HEK293 (cell line): ENCODE measurements around the gene GPC2.

Source experiments
- CTCF ChIA-PET: fragments of 350-600 bp; formaldehyde crosslinking; extraction: SDS; loops from one replicate; lab custom pipeline; 2021; ENCODE audit warnings: antibody characterized with exemption; lab: Yijun Ruan, JAX
- POLR2A ChIA-PET: fragments of 300-600 bp; formaldehyde crosslinking; extraction: SDS; loops from one replicate; lab custom pipeline; 2020; ENCODE audit warnings: antibody characterized with exemption, inconsistent platforms; lab: Yijun Ruan, JAX
- H3K27ac ChIP-seq: fragments of 200-500 bp; sonication (Bioruptor generic); 2 replicates; pipeline ENCODE4 v1.5.1; 2014; ENCODE audit warnings: low read depth, low read length, control low read depth, inconsistent platforms; ENCODE audit errors: extremely low read depth
- H3K36me3 ChIP-seq, 2 experiments: fragments of 200-500 bp in 1 of 2; sonication (Bioruptor generic) in 1 of 2; 1 replicate in 1 of 2; 2 replicates in 1 of 2; pipeline ENCODE4 v1.5.1; 2014 to 2017; ENCODE audit warnings: inconsistent platforms in 2 of 2, low read length in 2 of 2; ENCODE audit not compliant: control insufficient read depth in 2 of 2, insufficient read depth in 1 of 2
- H3K4me1 ChIP-seq: fragments of 200-500 bp; sonication (Bioruptor generic); 2 replicates; pipeline ENCODE4 v1.5.1; 2014; ENCODE audit warnings: mild to moderate bottlenecking, low read length, inconsistent platforms; ENCODE audit not compliant: control insufficient read depth, insufficient read depth
- H3K4me3 ChIP-seq: 2 replicates; pipeline ENCODE4 v1.5.1; 2011; ENCODE audit warnings: low read depth, mild to moderate bottlenecking, control low read depth, low read length, moderate library complexity
- H3K9me3 ChIP-seq: fragments of 200-500 bp; sonication (Bioruptor generic); 2 replicates; pipeline ENCODE4 v1.5.1; 2014; ENCODE audit warnings: low read depth, low read length, inconsistent platforms; ENCODE audit not compliant: control insufficient read depth, insufficient read depth
- KLF1 ChIP-seq: fragments of 450-650 bp; formaldehyde crosslinking; IDR thresholded peaks from 2 replicates; pipeline ENCODE4 v1.5.1; 2016; ENCODE audit warnings: missing biosample characterization, missing genetic modification characterization
- OSR2 ChIP-seq: fragments of 450-650 bp; formaldehyde crosslinking; IDR thresholded peaks from 2 replicates; pipeline ENCODE4 v1.5.1; 2016; ENCODE audit warnings: missing biosample characterization, missing genetic modification characterization
- SP3 ChIP-seq: fragments of 450-650 bp; formaldehyde crosslinking; IDR thresholded peaks from 2 replicates; pipeline ENCODE4 v1.5.1; 2016; ENCODE audit warnings: missing biosample characterization, missing genetic modification characterization
- ZNF132 ChIP-seq: fragments of 450-650 bp; formaldehyde crosslinking; IDR thresholded peaks from 2 replicates; pipeline ENCODE4 v1.5.1; 2017; ENCODE audit warnings: missing biosample characterization, missing genetic modification characterization, borderline replicate concordance
- ZNF140 ChIP-seq: fragments of 450-650 bp; formaldehyde crosslinking; IDR thresholded peaks from 2 replicates; pipeline ENCODE4 v1.5.1; 2016; ENCODE audit warnings: missing biosample characterization, missing genetic modification characterization
- ZNF202 ChIP-seq: fragments of 450-650 bp; formaldehyde crosslinking; IDR thresholded peaks from 2 replicates; pipeline ENCODE4 v1.5.1; 2016; ENCODE audit warnings: missing biosample characterization, missing genetic modification characterization, borderline replicate concordance
- ZNF248 ChIP-seq: fragments of 450-650 bp; formaldehyde crosslinking; IDR thresholded peaks from 2 replicates; pipeline ENCODE4 v1.5.1; 2017; ENCODE audit warnings: missing biosample characterization, missing genetic modification characterization
- ZNF341 ChIP-seq: fragments of 450-650 bp; formaldehyde crosslinking; IDR thresholded peaks from 2 replicates; pipeline ENCODE4; 2016; ENCODE audit warnings: low read depth, missing biosample characterization, missing genetic modification characterization
- ZNF423 ChIP-seq: fragments of 450-650 bp; formaldehyde crosslinking; IDR thresholded peaks from 2 replicates; pipeline ENCODE4 v1.5.1; 2016; ENCODE audit warnings: missing biosample characterization, missing genetic modification characterization
- ZNF560 ChIP-seq: fragments of 450-650 bp; formaldehyde crosslinking; IDR thresholded peaks from 2 replicates; pipeline ENCODE4 v1.5.1; 2017; ENCODE audit warnings: missing biosample characterization, missing genetic modification characterization, borderline replicate concordance
- ZNF654 ChIP-seq: fragments of 450-650 bp; formaldehyde crosslinking; IDR thresholded peaks from 2 replicates; pipeline ENCODE4 v1.5.1; 2016; ENCODE audit warnings: low read depth, missing biosample characterization, missing genetic modification characterization
- ZNF747 ChIP-seq: fragments of 450-650 bp; formaldehyde crosslinking; IDR thresholded peaks from 2 replicates; pipeline ENCODE4 v1.5.1; 2016; ENCODE audit warnings: missing biosample characterization, missing genetic modification characterization
- ZNF768 ChIP-seq: fragments of 450-650 bp; formaldehyde crosslinking; IDR thresholded peaks from 2 replicates; pipeline ENCODE4 v1.5.1; 2018; ENCODE audit warnings: missing biosample characterization, mild to moderate bottlenecking, missing genetic modification characterization
- ZSCAN16 ChIP-seq: fragments of 450-650 bp; formaldehyde crosslinking; IDR thresholded peaks from 2 replicates; pipeline ENCODE4 v1.5.1; 2016; ENCODE audit warnings: missing biosample characterization, missing genetic modification characterization
- TF ChIP-seq, protein P1 (sequence below): fragments of 450-650 bp; formaldehyde crosslinking; IDR thresholded peaks from 2 replicates; pipeline ENCODE4 v1.5.1; 2016; ENCODE audit warnings: missing biosample characterization, missing genetic modification characterization, borderline replicate concordance
- TF ChIP-seq, protein P2 (sequence below): fragments of 450-650 bp; formaldehyde crosslinking; conservative IDR thresholded peaks from 2 replicates; pipeline ENCODE4 v1.5.1; 2016; ENCODE audit warnings: low read depth, missing biosample characterization, missing genetic modification characterization
- TF ChIP-seq, protein P3 (sequence below): fragments of 450-650 bp; formaldehyde crosslinking; IDR thresholded peaks from 2 replicates; pipeline ENCODE4 v1.5.1; 2016; ENCODE audit warnings: missing biosample characterization, missing genetic modification characterization

The GPC2 gene

DNA sequence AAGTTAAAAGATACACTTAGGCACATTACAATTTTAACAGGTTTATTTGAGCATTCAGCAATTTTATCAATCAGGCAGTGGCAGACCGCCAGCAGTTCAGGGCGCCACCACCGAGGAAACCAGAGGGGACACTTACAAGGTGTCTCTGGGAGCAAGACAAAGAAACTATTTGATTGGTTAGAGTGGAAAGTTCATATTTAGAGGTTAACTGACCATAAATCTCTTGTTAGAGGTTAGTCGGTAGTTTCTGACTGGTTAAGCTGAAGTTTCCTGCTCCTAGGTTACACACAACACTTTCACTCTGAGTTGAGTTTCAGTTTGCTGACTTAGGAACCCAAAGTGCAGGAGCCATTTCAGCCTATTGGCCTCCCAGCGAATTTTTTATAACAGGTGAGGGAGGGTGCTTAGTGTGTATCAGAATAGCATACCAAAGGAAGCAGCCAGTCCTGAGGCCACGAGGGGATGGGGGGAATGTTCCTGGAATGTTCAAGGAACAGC, 31.8 kb upstream of the GPC2 start:
- H3K9me3 ChIP-seq = no peaks in the 10 kb centered on the region
- no peak overlapping the region for H3K4me3 ChIP-seq
- TF ChIP-seq ZNF341 (tag by site-specific recombination) (peak; percentile 38; the same call in 1 of the 2 replicates), ZNF747 (tag by site-specific recombination) (no peak)
- ChIA-PET CTCF (interaction anchor here (1.6 to 6.8 kb wide), 4 partner anchors 9 to 77 kb away, joined by 3 to 55 read pairs (median 14); no protein-coding TSS in a partner anchor), POLR2A (no interaction called here)
- H3K27ac ChIP-seq = no peak overlapping the region
- no peaks in the 10 kb centered on the region for H3K4me1 ChIP-seq
- H3K36me3 ChIP-seq = no peaks in the 10 kb centered on the region

DNA sequence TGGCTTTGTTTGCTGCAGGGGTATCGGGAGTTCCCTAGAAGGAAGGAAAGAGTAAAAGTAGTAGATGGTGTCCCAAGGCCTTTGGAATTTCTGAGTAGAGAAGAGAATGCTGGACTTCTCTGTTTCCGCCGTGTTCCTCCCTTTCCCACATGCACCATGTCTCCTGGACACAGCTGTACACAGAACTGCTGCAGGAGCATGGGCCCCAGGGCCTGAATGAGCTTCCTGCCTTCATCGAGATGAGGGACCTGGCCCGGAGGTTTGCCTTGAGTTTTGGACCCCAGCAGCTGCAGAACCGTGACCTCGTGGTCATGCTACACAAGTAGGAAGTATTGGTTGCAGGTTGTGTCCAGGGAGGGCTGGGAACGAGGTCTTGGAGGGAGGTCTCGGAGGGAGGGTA, 27.3 kb upstream of the GPC2 start:
- TF ChIP-seq SP3 (tag by site-specific recombination) = no peak
- TF ChIP-seq, protein P1, sequence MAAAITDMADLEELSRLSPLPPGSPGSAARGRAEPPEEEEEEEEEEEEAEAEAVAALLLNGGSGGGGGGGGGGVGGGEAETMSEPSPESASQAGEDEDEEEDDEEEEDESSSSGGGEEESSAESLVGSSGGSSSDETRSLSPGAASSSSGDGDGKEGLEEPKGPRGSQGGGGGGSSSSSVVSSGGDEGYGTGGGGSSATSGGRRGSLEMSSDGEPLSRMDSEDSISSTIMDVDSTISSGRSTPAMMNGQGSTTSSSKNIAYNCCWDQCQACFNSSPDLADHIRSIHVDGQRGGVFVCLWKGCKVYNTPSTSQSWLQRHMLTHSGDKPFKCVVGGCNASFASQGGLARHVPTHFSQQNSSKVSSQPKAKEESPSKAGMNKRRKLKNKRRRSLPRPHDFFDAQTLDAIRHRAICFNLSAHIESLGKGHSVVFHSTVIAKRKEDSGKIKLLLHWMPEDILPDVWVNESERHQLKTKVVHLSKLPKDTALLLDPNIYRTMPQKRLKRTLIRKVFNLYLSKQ (tag by site-specific recombination) = no peak
- no peak for TF ChIP-seq ZNF248 (tag by site-specific recombination)
- no peak for TF ChIP-seq ZSCAN16 (tag by site-specific recombination)
- TF ChIP-seq ZNF768 = no peak
- TF ChIP-seq ZNF140 (tag by site-specific recombination) = no peak
- TF ChIP-seq ZNF423 (tag by site-specific recombination) = no peak
- no peak for TF ChIP-seq ZNF560 (tag by site-specific recombination)
- TF ChIP-seq ZNF202 (tag by site-specific recombination) = no peak
- TF ChIP-seq OSR2 (tag by site-specific recombination) = no peak
- TF ChIP-seq, protein P2, sequence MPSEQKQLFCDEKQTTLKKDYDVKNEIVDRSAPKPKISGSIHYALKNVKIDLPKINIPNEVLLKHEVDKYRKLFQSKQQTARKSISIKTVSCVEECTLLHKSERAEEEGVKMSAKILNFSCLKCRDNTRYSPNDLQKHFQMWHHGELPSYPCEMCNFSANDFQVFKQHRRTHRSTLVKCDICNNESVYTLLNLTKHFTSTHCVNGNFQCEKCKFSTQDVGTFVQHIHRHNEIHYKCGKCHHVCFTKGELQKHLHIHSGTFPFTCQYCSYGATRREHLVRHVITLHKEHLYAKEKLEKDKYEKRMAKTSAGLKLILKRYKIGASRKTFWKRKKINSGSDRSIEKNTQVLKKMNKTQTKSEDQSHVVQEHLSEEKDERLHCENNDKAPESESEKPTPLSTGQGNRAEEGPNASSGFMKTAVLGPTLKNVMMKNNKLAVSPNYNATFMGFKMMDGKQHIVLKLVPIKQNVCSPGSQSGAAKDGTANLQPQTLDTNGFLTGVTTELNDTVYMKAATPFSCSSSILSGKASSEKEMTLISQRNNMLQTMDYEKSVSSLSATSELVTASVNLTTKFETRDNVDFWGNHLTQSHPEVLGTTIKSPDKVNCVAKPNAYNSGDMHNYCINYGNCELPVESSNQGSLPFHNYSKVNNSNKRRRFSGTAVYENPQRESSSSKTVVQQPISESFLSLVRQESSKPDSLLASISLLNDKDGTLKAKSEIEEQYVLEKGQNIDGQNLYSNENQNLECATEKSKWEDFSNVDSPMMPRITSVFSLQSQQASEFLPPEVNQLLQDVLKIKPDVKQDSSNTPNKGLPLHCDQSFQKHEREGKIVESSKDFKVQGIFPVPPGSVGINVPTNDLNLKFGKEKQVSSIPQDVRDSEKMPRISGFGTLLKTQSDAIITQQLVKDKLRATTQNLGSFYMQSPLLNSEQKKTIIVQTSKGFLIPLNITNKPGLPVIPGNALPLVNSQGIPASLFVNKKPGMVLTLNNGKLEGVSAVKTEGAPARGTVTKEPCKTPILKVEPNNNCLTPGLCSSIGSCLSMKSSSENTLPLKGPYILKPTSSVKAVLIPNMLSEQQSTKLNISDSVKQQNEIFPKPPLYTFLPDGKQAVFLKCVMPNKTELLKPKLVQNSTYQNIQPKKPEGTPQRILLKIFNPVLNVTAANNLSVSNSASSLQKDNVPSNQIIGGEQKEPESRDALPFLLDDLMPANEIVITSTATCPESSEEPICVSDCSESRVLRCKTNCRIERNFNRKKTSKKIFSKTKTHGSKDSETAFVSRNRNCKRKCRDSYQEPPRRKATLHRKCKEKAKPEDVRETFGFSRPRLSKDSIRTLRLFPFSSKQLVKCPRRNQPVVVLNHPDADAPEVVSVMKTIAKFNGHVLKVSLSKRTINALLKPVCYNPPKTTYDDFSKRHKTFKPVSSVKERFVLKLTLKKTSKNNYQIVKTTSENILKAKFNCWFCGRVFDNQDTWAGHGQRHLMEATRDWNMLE (tag by site-specific recombination) = no peak
- no peak for TF ChIP-seq ZNF132 (tag by site-specific recombination)
- TF ChIP-seq ZNF654 (tag by site-specific recombination) = no peak
- TF ChIP-seq, protein P3, sequence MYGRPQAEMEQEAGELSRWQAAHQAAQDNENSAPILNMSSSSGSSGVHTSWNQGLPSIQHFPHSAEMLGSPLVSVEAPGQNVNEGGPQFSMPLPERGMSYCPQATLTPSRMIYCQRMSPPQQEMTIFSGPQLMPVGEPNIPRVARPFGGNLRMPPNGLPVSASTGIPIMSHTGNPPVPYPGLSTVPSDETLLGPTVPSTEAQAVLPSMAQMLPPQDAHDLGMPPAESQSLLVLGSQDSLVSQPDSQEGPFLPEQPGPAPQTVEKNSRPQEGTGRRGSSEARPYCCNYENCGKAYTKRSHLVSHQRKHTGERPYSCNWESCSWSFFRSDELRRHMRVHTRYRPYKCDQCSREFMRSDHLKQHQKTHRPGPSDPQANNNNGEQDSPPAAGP = no peak
- TF ChIP-seq KLF1 (tag by site-specific recombination) = no peak
- Histone ChIP-seq H3K4me3 (no peak overlapping the region), H3K4me1 (no peaks in the 10 kb centered on the region), H3K9me3 (no peaks in the 10 kb centered on the region), H3K36me3 (no peaks in the 10 kb centered on the region), H3K27ac (no peak overlapping the region)
- ChIA-PET CTCF (interaction anchor here (0.6 to 1.4 kb wide), 2 partner anchors 15 to 70 kb away, joined by 3 to 8 read pairs; no protein-coding TSS in a partner anchor), POLR2A (interaction anchor here (0.6 kb wide), 1 partner anchor 10 kb away, joined by 4 read pairs; no protein-coding TSS in a partner anchor)
